HUES48 (cell line): Measurements from ENCODE around the gene DDX50.
A peak's percentile ranks its signal among the peaks of the same experiment; 100 is the strongest.

Source experiments
- H3K27ac ChIP-seq: one replicate; pipeline ENCODE4 v1.7.0; 2013; ENCODE audit warnings: low read depth, low read length, inconsistent platforms
- H3K27me3 ChIP-seq: 2 replicates; pipeline ENCODE4 v1.6.1; 2013; ENCODE audit warnings: mild to moderate bottlenecking, low read length; ENCODE audit not compliant: control insufficient read depth, insufficient read depth
- H3K36me3 ChIP-seq: 2 replicates; pipeline ENCODE4 v1.6.1; 2013; ENCODE audit warnings: low read length; ENCODE audit not compliant: control insufficient read depth, insufficient read depth
- H3K4me1 ChIP-seq: 2 replicates; pipeline ENCODE4 v1.6.1; 2013; ENCODE audit warnings: mild to moderate bottlenecking, low read length; ENCODE audit not compliant: control insufficient read depth, insufficient read depth
- H3K4me3 ChIP-seq: 2 replicates; pipeline ENCODE4 v1.5.1; 2013; ENCODE audit warnings: mild to moderate bottlenecking, low read depth, low read length
- H3K9ac ChIP-seq: 2 replicates; pipeline ENCODE4 v1.6.1; 2013; ENCODE audit warnings: mild to moderate bottlenecking, low read depth, low read length, moderate library complexity
- H3K9me3 ChIP-seq: 2 replicates; pipeline ENCODE4 v1.6.1; 2013; ENCODE audit warnings: low read length; ENCODE audit not compliant: control insufficient read depth, insufficient read depth

Gene DDX50

DNA sequence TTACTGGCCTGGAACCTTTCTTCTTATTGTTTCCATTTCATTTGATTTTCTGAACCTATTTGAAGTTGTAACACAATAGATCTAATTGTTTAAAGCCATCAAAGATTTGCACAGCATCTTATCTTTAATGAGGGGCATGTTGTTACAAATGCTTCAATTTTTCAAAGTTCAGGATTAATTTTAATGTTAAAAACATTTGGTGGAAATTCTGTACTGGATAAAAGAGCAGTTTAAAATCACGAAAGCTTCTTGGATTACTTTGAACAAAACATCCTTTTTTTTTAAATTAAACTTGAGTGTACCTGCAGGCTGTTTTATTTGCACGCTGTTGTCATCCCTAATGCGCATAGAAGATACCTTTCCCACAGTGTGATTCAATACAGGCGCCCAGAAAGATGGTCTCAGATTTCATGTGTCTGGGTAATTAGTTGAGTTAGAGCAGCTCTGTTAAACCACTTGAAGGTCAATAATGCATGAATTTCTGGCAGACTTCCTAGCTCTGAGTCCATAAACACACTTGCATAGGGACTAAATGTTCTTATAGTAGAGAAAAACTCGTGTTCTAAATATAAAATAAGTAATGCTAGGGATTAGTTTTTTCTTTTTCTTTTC is 29.3 kb upstream of the DDX50 start:
- Histone ChIP-seq H3K4me3 (no peak overlapping the region), H3K27ac (peak overlapping the region; percentile 99), H3K9ac (0 out of 2 replicates have a peak overlapping the region, but pooled peaks have one; percentile 4), H3K9me3 (peaks cover 20% of the 10 kb centered on the region), H3K36me3 (no peaks in the 10 kb centered on the region), H3K27me3 (no peaks in the 10 kb centered on the region), H3K4me1 (peaks cover 23% of the 10 kb centered on the region)

DNA sequence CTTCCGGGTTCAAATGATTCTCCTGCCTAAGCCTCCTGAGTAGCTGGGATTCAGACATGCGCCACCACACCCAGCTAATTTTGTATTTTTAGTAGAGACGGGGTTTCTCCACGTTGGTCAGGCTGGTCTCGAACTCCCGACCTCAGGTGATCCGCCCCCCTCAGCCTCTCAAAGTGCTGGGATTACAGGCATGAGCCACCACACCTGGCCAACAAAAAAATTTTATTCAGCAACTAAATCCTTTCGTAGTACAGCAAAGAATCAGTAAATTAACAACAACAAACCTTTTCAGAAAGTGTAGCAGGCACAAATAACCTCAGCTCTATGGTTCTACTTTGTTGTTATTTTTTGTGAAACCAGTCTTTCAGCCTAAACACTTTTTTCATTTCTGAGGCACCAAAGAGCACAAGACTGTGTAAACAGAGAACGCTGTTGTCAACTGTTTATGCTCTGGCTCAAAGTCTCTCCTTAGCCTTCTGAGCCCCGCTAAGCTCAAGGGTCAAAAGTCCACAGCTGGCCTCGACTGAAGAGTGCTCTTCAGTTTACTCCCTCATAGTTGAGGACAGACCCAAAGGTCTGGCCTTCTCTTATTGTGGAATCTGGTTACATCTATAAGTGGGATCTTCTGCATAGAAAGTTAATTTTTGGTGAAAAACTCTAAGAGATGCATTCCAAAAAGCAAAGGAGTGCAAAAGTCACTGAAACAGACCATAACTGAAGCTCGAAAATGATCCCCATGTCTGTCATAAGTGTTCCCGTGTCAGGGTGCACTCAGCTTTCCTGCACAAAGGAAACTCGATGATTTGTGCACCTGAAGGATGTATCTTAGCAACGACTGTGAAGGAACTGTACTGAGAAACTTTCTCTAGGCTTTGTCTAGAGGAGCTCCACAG is 24.6 kb upstream of the DDX50 start:
- H3K4me3 ChIP-seq = no peak overlapping the region
- H3K9ac ChIP-seq = no peak overlapping the region
- no peaks in the 10 kb centered on the region for H3K9me3 ChIP-seq
- H3K27ac ChIP-seq = peak overlapping the region; percentile 88
- no peaks in the 10 kb centered on the region for H3K27me3 ChIP-seq
- peaks cover 41% of the 10 kb centered on the region for H3K4me1 ChIP-seq
- no peaks in the 10 kb centered on the region for H3K36me3 ChIP-seq

DNA sequence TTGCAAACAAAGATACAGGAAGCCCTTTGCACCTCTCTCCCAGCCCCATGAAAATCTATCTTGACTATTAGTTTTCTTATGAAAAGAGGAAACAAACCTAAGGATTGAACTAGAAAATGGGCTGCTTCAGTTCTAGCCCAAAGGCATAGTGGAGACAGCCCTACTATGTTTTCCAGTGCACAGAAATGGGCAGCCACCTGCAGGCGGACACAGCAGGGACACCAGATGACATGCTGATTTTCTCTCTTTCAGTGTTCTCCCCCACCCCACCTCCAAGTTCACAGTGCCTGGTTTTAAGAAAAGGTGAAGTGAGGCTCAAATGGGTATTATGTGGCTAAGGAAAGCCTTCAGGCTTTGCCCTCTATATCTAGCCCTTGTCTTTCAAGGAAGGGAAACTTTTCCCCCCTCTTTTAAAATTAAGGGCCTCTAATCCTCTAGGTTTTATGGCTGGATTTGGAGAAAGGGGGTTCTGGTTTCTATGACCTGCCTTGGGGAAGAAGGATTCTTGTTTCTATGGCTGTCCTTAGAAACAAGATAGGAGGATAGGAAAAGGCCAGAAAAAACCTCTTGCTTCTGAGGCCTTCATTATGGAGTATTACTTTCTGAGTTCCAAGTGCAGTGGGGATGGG is 23.5 kb upstream of the DDX50 start:
- peak overlapping the region; percentile 18; the same call in 1 of the 2 replicates for H3K9ac ChIP-seq

DNA sequence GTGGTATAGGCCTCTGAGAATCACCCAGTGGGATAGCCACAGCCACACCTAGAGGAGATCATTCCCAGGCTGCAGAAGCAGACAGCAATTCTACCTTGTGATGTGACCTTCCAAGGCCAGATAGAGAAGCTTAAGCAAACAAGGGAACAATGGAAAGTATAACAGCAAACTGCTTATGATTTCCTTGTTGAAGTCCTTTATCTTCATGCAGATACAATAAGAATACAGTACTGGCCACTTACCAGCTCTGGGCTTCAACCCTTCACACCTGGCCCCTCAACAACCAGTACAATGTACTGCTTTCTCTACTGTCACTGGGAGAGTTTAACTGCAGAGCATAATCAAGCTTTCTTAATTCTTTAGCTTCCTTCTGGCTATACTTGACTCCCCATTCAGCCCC is 22.6 kb upstream of the DDX50 start:
- H3K27ac ChIP-seq = peak overlapping the region; percentile 88
- no peaks in the 10 kb centered on the region for H3K27me3 ChIP-seq
- no peaks in the 10 kb centered on the region for H3K9me3 ChIP-seq
- no peaks in the 10 kb centered on the region for H3K36me3 ChIP-seq
- H3K4me3 ChIP-seq = no peak overlapping the region
- H3K4me1 ChIP-seq = peaks cover 34% of the 10 kb centered on the region
- no peak overlapping the region for H3K9ac ChIP-seq

More for the DNA sequence above, 23.5 kb upstream of the DDX50 start:
- no peaks in the 10 kb centered on the region for H3K27me3 ChIP-seq
- peaks cover 34% of the 10 kb centered on the region for H3K4me1 ChIP-seq
- peak overlapping the region; percentile 88 for H3K27ac ChIP-seq
- H3K4me3 ChIP-seq = peak overlapping the region; percentile 24; the same call in 1 of the 2 replicates
- H3K36me3 ChIP-seq = no peaks in the 10 kb centered on the region
- no peaks in the 10 kb centered on the region for H3K9me3 ChIP-seq

DNA sequence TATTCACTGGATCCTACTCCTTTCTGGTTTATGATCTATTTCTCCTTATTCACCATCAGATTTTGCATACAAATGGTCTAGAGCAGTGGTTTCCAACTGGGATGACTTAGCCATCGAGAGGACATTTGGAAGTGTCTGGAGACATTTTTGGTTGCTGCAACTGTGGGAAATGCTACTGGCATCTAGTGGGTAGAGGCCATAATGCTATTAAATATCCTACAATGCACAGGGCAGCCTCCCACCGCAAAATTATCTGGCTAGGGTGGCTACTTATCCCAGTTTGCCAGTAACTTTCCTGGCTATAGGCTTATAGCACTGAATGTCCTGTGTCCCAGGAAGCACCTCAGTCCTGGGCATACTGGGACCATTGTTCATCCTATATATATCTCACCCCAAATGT is 21.5 kb upstream of the DDX50 start:
- peaks cover 34% of the 10 kb centered on the region for H3K4me1 ChIP-seq
- H3K4me3 ChIP-seq = no peak overlapping the region
- no peak overlapping the region for H3K27ac ChIP-seq
- no peak overlapping the region for H3K9ac ChIP-seq
- no peaks in the 10 kb centered on the region for H3K27me3 ChIP-seq
- H3K36me3 ChIP-seq = 0 out of 2 replicates have a peak, but pooled peaks cover under 1% of the 10 kb centered on the region
- no peaks in the 10 kb centered on the region for H3K9me3 ChIP-seq

DNA sequence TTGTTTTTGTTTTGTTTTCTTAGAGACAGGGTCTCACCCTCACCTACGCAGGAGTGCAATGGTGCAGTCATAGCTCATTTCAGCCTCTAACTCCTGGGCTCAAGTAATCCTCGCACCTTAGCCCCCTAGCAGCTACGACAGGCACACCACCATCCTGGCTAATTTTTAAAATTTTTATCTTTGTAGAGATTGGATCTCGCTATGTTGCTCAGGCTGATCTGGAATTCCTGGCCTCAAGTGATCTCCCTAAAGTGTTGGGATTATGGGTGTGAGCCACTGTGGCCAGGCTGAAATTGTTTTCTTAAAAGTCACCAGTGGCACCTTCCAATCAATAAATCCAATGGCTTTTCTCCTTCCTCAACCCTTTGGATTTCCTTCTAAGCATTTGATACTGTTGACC is 20.9 kb upstream of the DDX50 start:
- Histone ChIP-seq H3K9me3 (no peaks in the 10 kb centered on the region), H3K9ac (no peak overlapping the region), H3K36me3 (0 out of 2 replicates have a peak, but pooled peaks cover 3% of the 10 kb centered on the region), H3K27me3 (no peaks in the 10 kb centered on the region), H3K4me1 (peaks cover 34% of the 10 kb centered on the region), H3K4me3 (no peak overlapping the region), H3K27ac (no peak overlapping the region)

DNA sequence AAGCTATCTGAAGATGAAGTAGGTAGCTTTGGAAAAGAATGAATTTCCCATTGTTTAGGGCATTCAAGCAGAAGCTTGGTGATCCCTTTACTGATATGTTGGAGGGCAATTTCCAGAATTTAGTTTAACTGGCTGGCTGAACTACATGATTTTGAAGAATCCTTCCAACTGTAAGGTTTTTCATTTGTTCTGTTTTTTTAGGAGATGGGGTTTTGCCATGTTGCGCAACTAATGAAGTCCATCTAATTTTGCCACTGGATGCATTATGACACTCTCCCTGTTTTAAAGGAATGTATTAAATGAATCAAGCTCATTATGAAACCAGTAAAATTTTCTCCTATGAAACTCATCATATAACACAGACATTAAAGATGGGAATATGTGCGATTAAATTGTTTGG is 6.1 kb upstream of the DDX50 start:
- no peak overlapping the region for H3K9ac ChIP-seq
- H3K4me1 ChIP-seq = 0 out of 2 replicates have a peak, but pooled peaks cover under 1% of the 10 kb centered on the region
- H3K9me3 ChIP-seq = no peaks in the 10 kb centered on the region

DNA sequence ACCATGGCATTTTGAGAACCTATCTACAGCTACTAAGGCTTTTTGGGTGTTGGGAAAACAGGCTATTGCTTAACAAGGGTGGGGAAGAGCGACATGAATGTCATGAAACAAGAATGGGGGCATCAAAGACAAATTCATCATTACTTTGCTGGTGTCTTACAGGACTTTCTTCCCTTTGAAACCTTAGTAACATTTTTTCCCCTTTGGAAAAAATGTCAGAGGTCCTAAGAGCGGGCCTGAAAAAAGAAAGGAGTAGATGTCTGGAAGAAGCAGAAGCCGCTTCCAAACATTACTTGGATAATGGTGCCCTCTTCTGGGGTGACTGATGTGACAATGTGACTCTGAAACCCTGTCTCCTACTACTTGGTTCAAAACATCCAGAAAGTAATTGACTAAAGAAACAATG is 3.8 kb upstream of the DDX50 start:
- no peaks in the 10 kb centered on the region for H3K36me3 ChIP-seq
- H3K27ac ChIP-seq = no peak overlapping the region
- H3K4me3 ChIP-seq = no peak overlapping the region
- no peak overlapping the region for H3K9ac ChIP-seq
- no peaks in the 10 kb centered on the region for H3K9me3 ChIP-seq
- peaks cover 8% of the 10 kb centered on the region; the same call in 1 of the 2 replicates for H3K4me1 ChIP-seq
- H3K27me3 ChIP-seq = no peaks in the 10 kb centered on the region

More for the DNA sequence above, 6.1 kb upstream of the DDX50 start:
- Histone ChIP-seq H3K27ac (no peak overlapping the region), H3K4me3 (no peak overlapping the region), H3K36me3 (no peaks in the 10 kb centered on the region), H3K27me3 (no peaks in the 10 kb centered on the region)

DNA sequence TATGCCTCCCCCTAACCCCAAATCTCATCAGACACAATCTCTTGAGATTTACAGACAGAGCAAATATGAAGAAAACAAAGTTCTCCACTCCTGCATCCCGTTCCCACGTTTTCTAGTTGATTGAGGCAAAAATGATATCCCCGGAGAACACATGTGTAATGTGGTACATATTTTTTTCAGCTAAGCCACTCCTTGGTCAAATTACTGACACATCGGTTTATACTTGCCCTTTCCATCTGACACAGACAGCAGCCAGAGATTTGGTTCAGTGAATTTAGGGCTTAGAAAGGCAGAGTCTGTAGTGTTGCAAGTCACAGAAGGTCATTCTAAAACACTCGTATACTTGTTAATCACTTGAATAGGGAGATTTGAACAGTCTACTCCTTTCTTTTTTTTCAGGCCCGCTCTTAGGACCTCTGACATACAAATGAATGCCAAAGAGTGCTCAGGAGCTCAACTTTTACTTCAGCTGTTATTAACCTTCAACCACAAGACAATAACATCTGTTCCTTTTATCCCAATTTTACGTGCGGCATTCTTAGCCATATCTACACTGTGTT is 1.8 kb upstream of the DDX50 start:
- Histone ChIP-seq H3K9ac (no peak overlapping the region), H3K27ac (no peak overlapping the region), H3K4me1 (peaks cover 9% of the 10 kb centered on the region; the same call in 1 of the 2 replicates), H3K36me3 (no peaks in the 10 kb centered on the region), H3K4me3 (no peak overlapping the region), H3K9me3 (no peaks in the 10 kb centered on the region), H3K27me3 (no peaks in the 10 kb centered on the region)

DNA sequence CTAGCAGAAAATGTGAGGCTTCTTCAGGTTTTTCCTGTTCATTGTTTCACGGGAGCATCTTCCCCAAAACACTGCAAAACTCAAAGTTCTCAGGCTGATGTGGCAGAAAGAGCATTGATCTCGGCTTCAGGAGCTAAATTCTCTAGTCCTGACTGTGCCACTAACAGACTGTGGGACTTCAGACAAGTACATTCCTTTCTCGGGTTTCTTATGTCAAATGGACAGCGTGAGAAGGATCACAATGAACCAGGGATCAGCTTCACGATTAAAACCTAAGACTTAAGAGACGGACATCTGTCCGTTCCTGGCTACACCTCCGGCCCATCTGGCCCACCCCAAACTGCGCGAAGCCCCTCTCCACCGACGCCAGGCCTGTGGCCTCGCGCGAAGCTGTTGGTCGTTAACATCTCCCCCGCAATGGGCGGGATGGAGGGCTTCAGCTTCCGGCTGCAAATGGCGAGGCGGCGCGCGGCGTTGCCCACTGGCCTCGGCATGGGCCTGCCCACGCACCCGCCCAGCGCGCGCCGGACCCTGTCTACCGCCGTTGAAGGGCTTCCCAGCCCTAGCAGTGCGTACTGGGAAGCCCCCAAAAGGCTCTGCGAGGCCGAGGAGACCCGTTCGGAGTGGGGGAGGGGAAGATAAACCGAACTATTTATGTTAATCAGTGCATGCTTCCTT is 549 bp upstream of the DDX50 start:
- peaks cover 9% of the 10 kb centered on the region; the same call in 1 of the 2 replicates for H3K4me1 ChIP-seq
- H3K27ac ChIP-seq = peak overlapping the region; percentile 99
- no peaks in the 10 kb centered on the region for H3K36me3 ChIP-seq
- H3K4me3 ChIP-seq = peak overlapping the region; percentile 88
- no peaks in the 10 kb centered on the region for H3K27me3 ChIP-seq
- H3K9ac ChIP-seq = peak overlapping the region; percentile 90
- H3K9me3 ChIP-seq = no peaks in the 10 kb centered on the region
